ENCODE results near the gene ARHGEF39.

DNA sequence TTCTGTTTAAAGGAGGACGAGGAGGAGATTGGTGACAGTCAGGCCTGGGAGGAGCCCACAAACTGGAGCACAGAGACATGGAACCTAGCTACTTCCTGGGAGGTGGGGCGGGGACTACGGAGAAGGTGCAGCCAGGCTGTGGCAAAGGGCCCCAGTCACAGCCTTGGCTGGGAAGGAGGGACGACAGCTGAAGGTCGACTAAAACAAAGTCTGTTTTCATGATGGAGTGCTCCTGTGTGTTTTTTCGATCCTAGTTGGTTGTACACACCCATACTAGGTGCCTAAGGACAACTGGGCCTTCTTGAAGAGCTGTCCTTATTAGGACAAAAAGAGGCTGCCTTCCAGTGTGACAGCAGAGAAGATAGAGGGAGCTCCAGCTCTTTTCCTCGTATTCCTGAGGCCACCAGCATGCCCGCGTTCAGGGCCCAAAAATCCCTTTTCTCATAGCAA, 4.0 kb downstream of the ARHGEF39 start:
- TF ChIP-seq HCFC1 (IDR thresholded peaks at IDR 0.05; ENCODE audit: low read length): no peak
- TF ChIP-seq, protein P1, sequence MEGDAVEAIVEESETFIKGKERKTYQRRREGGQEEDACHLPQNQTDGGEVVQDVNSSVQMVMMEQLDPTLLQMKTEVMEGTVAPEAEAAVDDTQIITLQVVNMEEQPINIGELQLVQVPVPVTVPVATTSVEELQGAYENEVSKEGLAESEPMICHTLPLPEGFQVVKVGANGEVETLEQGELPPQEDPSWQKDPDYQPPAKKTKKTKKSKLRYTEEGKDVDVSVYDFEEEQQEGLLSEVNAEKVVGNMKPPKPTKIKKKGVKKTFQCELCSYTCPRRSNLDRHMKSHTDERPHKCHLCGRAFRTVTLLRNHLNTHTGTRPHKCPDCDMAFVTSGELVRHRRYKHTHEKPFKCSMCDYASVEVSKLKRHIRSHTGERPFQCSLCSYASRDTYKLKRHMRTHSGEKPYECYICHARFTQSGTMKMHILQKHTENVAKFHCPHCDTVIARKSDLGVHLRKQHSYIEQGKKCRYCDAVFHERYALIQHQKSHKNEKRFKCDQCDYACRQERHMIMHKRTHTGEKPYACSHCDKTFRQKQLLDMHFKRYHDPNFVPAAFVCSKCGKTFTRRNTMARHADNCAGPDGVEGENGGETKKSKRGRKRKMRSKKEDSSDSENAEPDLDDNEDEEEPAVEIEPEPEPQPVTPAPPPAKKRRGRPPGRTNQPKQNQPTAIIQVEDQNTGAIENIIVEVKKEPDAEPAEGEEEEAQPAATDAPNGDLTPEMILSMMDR (IDR thresholded peaks at IDR 0.05 in 2 of 3, conservative IDR thresholded peaks at IDR 0.05 in 1 of 3; ENCODE audit: control insufficient read depth in 2 of 3, extremely low read depth in 1 of 3, insufficient read depth in 1 of 3, low read depth in 3 of 3, low read length in 3 of 3): peak; percentile 21 to 59 (median 32); a peak in 4 of 6 replicates
- TF ChIP-seq SRF (IDR thresholded peaks at IDR 0.05; ENCODE audit: low read depth in 2 of 2, low read length in 2 of 2): 0 out of 4 replicates have a peak, but pooled peaks of 1 of the 2 experiments have one; percentile 9
- TF ChIP-seq MYC (IDR thresholded peaks at IDR 0.05; ENCODE audit: insufficient read depth, insufficient read length, insufficient replicate concordance, low read length, severe bottlenecking): no peak
- no peak for TF ChIP-seq SP1 (IDR thresholded peaks at IDR 0.05; ENCODE audit: low read depth, low read length)
- TF ChIP-seq, protein P2, sequence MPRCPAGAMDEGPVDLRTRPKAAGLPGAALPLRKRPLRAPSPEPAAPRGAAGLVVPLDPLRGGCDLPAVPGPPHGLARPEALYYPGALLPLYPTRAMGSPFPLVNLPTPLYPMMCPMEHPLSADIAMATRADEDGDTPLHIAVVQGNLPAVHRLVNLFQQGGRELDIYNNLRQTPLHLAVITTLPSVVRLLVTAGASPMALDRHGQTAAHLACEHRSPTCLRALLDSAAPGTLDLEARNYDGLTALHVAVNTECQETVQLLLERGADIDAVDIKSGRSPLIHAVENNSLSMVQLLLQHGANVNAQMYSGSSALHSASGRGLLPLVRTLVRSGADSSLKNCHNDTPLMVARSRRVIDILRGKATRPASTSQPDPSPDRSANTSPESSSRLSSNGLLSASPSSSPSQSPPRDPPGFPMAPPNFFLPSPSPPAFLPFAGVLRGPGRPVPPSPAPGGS (IDR thresholded peaks at IDR 0.05; ENCODE audit: borderline replicate concordance, insufficient read depth, low read depth, low read length, poor library complexity, severe bottlenecking): no peak
- no peak for TF ChIP-seq CEBPB (IDR thresholded peaks at IDR 0.05; ENCODE audit: borderline replicate concordance in 1 of 2, low read depth in 2 of 2, low read length in 2 of 2)
- peak; percentile 29; the same call in 1 of the 2 replicates for TF ChIP-seq POLR2A (IDR thresholded peaks at IDR 0.05; ENCODE audit: low read depth, low read length)
- TF ChIP-seq CREM (IDR thresholded peaks at IDR 0.05; ENCODE audit: low read depth): no peak
- TF ChIP-seq, protein P3, sequence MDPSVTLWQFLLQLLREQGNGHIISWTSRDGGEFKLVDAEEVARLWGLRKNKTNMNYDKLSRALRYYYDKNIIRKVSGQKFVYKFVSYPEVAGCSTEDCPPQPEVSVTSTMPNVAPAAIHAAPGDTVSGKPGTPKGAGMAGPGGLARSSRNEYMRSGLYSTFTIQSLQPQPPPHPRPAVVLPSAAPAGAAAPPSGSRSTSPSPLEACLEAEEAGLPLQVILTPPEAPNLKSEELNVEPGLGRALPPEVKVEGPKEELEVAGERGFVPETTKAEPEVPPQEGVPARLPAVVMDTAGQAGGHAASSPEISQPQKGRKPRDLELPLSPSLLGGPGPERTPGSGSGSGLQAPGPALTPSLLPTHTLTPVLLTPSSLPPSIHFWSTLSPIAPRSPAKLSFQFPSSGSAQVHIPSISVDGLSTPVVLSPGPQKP (IDR thresholded peaks at IDR 0.05; ENCODE audit: low read depth, low read length): no peak
- no peak for TF ChIP-seq GABPA (IDR thresholded peaks at IDR 0.05; ENCODE audit: low read depth)
